ENCODE measurements around the gene CAMKK1.

CAMKK1 gene

GRCh38 chr17:3917391-3917931, 24.6 kb upstream of the CAMKK1 start:
- H3K4me1 ChIP-seq (ENCODE audit: insufficient read depth, low read length, poor library complexity, severe bottlenecking) = peaks cover 48% of the 10 kb centered on the region
- H3K9ac ChIP-seq (ENCODE audit: low read depth, low read length, poor library complexity, severe bottlenecking) = peak overlapping the region; percentile 98
- no peaks in the 10 kb centered on the region for H3K9me3 ChIP-seq (ENCODE audit: insufficient read depth, low read depth, low read length)
- H3F3A ChIP-seq (ENCODE audit: low read depth) = no peaks in the 10 kb centered on the region
- H2AFZ ChIP-seq (ENCODE audit: low read length) = no peak overlapping the region
- no peak for TF ChIP-seq CTCF (conservative IDR thresholded peaks at IDR 0.05; ENCODE audit: low read length)
- TF ChIP-seq EZH2phosphoT487 (IDR thresholded peaks at IDR 0.05; ENCODE audit: borderline replicate concordance) = no peak
- H3K79me2 ChIP-seq (ENCODE audit: insufficient read depth, low read length) = peaks cover 57% of the 10 kb centered on the region
- H3K4me2 ChIP-seq (ENCODE audit: low read depth, low read length, poor library complexity, severe bottlenecking) = peak overlapping the region; percentile 92
- H3K9me2 ChIP-seq (replicated peaks; ENCODE audit: low read depth, low read length) = no peaks in the 10 kb centered on the region
- peaks cover 30% of the 10 kb centered on the region for H4K20me1 ChIP-seq (ENCODE audit: insufficient read depth, low read length, poor library complexity, severe bottlenecking)
- peak overlapping the region; percentile 94 for H3K4me3 ChIP-seq (ENCODE audit: low read length, poor library complexity, severe bottlenecking)
- H3K27me3 ChIP-seq (ENCODE audit: insufficient read depth, low read length, poor library complexity, severe bottlenecking) = no peaks in the 10 kb centered on the region
- H3K36me3 ChIP-seq (ENCODE audit: insufficient read depth, low read length) = no peaks in the 10 kb centered on the region

GRCh38 chr17:3916825-3917224, 24.0 kb upstream of the CAMKK1 start:
- Histone ChIP-seq H3F3A (ENCODE audit: low read depth) (no peaks in the 10 kb centered on the region), H4K20me1 (ENCODE audit: insufficient read depth, low read length, poor library complexity, severe bottlenecking) (peaks cover 34% of the 10 kb centered on the region), H3K4me2 (ENCODE audit: low read depth, low read length, poor library complexity, severe bottlenecking) (peak overlapping the region; percentile 92), H3K9me3 (ENCODE audit: insufficient read depth, low read depth, low read length) (no peaks in the 10 kb centered on the region), H3K9me2 (replicated peaks; ENCODE audit: low read depth, low read length) (no peaks in the 10 kb centered on the region), H3K79me2 (ENCODE audit: insufficient read depth, low read length) (peaks cover 64% of the 10 kb centered on the region), H3K9ac (ENCODE audit: low read depth, low read length, poor library complexity, severe bottlenecking) (peak overlapping the region; percentile 98), H3K27me3 (ENCODE audit: insufficient read depth, low read length, poor library complexity, severe bottlenecking) (no peaks in the 10 kb centered on the region), H3K4me3 (ENCODE audit: low read length, poor library complexity, severe bottlenecking) (peak overlapping the region; percentile 94), H3K4me1 (ENCODE audit: insufficient read depth, low read length, poor library complexity, severe bottlenecking) (peaks cover 48% of the 10 kb centered on the region), H2AFZ (ENCODE audit: low read length) (no peak overlapping the region), H3K36me3 (ENCODE audit: insufficient read depth, low read length) (no peaks in the 10 kb centered on the region)
- TF ChIP-seq CTCF (conservative IDR thresholded peaks at IDR 0.05; ENCODE audit: low read length) (no peak), EZH2phosphoT487 (IDR thresholded peaks at IDR 0.05; ENCODE audit: borderline replicate concordance) (no peak)

GRCh38 chr17:3915995-3916696, 23.3 kb upstream of the CAMKK1 start, which contains the start of gene P2RX1:
Gene P2RX1, minus strand, starts transcription at chr17:3916465. Its CDS starts 240 bp downstream, at chr17:3916225.
- peak within 1 kb of the TSS; percentile 63; the same call in 1 of the 2 replicates for H2AFZ ChIP-seq (ENCODE audit: low read length)
- H3K9me2 ChIP-seq (replicated peaks; ENCODE audit: low read depth, low read length) = no peaks in the 10 kb centered on the region
- peaks cover 70% of the 10 kb centered on the region for H3K79me2 ChIP-seq (ENCODE audit: insufficient read depth, low read length)
- peaks cover 48% of the 10 kb centered on the region for H3K4me1 ChIP-seq (ENCODE audit: insufficient read depth, low read length, poor library complexity, severe bottlenecking)
- no peaks in the 10 kb centered on the region for H3F3A ChIP-seq (ENCODE audit: low read depth)
- H3K9ac ChIP-seq (ENCODE audit: low read depth, low read length, poor library complexity, severe bottlenecking) = peak within 1 kb of the TSS; percentile 98
- peaks cover 40% of the 10 kb centered on the region for H4K20me1 ChIP-seq (ENCODE audit: insufficient read depth, low read length, poor library complexity, severe bottlenecking)
- TF ChIP-seq CTCF (conservative IDR thresholded peaks at IDR 0.05; ENCODE audit: low read length) (no peak), EZH2phosphoT487 (IDR thresholded peaks at IDR 0.05; ENCODE audit: borderline replicate concordance) (no peak)
- H3K36me3 ChIP-seq (ENCODE audit: insufficient read depth, low read length) = no peaks in the 10 kb centered on the region
- H3K27me3 ChIP-seq (ENCODE audit: insufficient read depth, low read length, poor library complexity, severe bottlenecking) = no peaks in the 10 kb centered on the region
- H3K9me3 ChIP-seq (ENCODE audit: insufficient read depth, low read depth, low read length) = no peaks in the 10 kb centered on the region
- H3K4me2 ChIP-seq (ENCODE audit: low read depth, low read length, poor library complexity, severe bottlenecking) = peak within 1 kb of the TSS; percentile 92
- H3K4me3 ChIP-seq (ENCODE audit: low read length, poor library complexity, severe bottlenecking) = peak within 1 kb of the TSS; percentile 94

All from Loucy (cell line).